ENCODE measurements around the gene HES7.

DNA sequence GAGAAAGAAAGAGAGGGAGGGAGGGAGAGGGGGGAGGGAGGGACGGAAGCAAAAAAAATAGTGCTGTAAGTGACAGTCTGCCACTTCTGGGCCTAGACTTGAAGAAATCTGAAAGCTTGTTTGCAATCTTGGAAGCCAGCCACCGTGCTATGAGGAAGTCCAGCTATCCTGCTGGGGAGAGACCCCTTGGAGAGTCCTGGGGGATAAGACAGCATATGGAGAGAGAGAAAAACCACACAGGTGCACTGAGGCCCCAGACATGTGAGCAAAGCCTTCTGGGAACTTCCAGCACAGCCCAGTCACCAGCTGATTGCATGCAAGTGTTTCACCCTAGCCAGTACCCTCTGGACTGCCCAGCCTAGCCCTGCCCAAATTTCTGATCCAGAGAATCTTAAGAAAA is 23.8 kb downstream of the HES7 start:
- TF ChIP-seq, protein P1, sequence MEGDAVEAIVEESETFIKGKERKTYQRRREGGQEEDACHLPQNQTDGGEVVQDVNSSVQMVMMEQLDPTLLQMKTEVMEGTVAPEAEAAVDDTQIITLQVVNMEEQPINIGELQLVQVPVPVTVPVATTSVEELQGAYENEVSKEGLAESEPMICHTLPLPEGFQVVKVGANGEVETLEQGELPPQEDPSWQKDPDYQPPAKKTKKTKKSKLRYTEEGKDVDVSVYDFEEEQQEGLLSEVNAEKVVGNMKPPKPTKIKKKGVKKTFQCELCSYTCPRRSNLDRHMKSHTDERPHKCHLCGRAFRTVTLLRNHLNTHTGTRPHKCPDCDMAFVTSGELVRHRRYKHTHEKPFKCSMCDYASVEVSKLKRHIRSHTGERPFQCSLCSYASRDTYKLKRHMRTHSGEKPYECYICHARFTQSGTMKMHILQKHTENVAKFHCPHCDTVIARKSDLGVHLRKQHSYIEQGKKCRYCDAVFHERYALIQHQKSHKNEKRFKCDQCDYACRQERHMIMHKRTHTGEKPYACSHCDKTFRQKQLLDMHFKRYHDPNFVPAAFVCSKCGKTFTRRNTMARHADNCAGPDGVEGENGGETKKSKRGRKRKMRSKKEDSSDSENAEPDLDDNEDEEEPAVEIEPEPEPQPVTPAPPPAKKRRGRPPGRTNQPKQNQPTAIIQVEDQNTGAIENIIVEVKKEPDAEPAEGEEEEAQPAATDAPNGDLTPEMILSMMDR (IDR thresholded peaks at IDR 0.05; ENCODE audit: low read length), result no peak
- no peak for TF ChIP-seq EZH2 (IDR thresholded peaks at IDR 0.05; ENCODE audit: borderline replicate concordance, low read length)

Data from OCI-LY1 (cell line).